ENCODE results near the gene FGFR2.

GRCh38 chr10:121436630-121437341, 161.5 kb downstream of the FGFR2 start:
- TF ChIP-seq CTCF (IDR thresholded peaks at IDR 0.05) = no peak
- TF ChIP-seq POLR2AphosphoS5 (IDR thresholded peaks at IDR 0.05) = no peak
